ENCODE data around the gene GGNBP2.
"Not testable (repeated sequence)": the region's sequence is repeated elsewhere in the genome, so short reads cannot be mapped to it uniquely, and the experiment has no call there.

GGNBP2 gene

DNA sequence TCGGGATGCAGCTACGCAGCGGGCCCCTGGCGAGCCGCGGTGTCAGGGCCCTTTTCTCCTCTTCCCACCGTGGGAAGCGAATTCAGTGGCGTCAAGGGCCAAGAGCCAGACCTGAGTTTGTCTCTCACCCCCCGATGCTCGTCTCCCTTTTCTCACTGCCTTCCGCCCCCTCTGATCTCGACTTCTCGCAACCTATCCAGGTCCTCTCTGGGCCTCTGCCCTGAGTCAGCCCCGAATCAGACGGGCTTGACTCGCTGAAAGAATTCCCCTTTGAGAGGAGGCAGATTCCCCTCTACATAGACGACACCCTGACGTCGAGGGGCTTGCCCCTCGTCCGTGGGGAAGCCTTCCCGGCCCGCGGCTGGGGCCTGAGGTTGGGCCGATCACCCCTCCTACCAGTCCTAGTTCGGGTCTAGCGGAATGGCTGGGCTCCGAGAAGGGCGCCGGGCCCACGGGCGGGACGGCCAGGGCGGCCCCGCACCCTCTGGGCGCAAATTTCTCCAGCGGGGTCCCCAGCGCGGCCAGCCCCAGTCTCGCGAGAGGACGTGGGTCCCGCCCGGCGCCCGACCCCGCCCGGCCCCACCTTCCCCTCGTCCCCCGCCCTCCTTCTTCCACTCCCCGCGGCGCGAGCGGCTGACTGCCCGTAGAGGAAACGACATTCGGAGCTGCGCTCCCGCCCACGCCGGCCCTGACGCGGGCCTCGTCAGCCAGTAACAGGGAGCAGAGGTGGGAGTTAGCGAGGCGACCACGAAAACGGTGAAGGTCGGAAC is at the start of gene GGNBP2:
Gene GGNBP2 (plus strand): TSS at position 613 of the 770 bp plus-strand sequence. CDS start 806 bp downstream, outside the sequence.
- peak; percentile 79 to 92 (median 89) for DNase-seq

DNA sequence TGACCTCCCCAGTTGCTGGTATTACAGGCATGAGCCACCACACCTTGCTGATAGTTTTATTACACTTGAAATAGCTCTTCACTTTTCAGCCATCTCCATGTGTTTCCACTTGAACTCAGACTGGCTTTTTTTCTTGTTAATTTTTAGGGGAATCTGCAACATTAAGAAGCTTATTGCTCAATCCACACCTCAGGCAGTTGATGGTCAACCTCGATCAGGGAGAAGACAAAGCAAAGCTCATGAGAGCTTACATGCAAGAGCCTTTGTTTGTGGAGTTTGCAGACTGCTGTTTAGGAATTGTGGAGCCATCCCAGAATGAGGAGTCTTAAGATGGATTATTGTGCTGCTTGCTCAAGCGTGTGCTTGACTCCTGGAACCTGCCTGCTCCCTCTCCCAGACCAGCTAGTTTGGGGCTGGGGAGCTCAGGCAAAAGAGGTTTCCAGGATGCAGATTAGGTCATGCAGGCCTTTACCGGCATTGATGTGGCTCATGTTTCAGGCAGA is 49.6 kb upstream of the GGNBP2 start:
- DNase-seq: no peak

GRCh38 chr17:36496018-36496789 is 48.5 kb upstream of the GGNBP2 start:
- DNase-seq: no peak

GRCh38 chr17:36498155-36498554 is 46.6 kb upstream of the GGNBP2 start:
- DNase-seq: no peak

DNA sequence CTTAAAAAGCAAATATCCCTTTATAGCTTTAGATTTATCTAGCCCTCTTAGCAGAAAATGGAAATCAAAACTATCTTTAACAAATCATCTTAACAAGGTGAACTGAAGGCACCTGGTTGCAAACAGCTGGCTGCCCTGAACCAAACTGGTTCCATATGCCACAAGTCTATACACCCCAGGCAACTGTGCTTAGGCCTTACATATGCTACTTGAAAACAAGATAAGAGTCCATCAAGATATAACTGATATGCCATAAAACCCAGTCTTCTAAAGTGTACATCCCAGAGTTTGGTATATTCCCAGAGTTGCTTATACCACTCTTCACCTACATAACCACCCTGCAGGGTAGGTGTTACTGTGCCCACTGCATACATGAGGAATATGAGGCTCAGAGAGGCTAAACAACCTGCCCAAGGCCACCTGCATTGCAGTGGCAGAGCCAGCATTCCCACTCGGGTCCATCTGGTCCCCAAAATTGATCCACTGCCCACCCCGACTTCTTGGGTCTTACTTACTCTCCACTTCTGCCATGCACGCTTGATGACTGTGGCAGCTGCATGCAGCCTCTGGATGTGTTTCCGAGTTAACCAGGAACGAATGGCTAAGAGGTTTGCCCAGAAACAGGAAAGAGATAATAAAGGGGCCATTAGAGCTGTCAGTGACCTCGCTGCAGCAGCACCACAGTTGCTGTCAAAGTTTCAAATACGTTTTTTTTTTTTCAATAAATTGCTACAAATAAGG is 46.0 kb upstream of the GGNBP2 start:
- DNase-seq: no peak

DNA sequence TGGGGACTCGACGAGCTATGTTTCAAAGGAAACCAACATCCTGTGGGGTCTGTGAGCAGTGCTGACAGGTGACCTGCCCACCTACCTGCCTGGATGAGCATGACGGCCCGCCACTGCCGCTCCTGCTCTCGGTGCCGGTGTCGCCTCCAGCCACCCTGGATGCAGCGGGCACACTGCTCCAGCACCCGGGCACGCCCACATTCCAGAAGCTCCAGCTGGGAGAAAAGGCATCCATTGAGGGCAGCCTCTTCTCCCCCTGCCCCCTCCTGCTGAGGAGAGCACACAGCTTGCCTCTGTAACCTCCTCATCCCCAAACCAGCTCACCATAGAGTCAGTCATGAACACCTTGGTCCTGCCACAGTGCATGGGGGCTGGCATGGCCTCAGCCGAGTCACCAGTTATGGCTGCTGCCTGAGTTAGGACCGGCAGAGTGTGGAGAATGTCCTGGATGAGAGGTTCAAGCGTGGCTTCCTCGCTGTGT is 43.9 kb upstream of the GGNBP2 start:
- DNase-seq: no peak

DNA sequence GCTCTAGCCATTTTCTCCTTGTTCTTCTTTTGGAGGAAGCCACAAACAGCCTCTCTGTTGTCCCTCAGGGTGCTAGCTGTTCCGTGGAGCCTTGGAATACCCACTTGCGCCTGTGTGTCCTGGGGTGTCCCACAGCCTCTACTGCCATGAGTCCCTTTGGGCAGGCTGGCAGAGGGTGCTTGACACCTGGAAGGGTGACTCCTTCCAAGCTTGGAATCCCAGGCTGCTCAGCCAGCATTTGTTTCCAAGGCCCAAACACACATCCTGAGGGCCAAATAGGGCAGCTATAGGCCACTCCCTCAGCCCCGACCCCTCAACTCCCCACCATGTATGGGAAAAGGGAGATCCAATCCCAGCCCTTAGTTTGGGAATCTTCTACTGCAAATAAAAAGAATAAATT is 43.4 kb upstream of the GGNBP2 start:
- no peak for DNase-seq

DNA sequence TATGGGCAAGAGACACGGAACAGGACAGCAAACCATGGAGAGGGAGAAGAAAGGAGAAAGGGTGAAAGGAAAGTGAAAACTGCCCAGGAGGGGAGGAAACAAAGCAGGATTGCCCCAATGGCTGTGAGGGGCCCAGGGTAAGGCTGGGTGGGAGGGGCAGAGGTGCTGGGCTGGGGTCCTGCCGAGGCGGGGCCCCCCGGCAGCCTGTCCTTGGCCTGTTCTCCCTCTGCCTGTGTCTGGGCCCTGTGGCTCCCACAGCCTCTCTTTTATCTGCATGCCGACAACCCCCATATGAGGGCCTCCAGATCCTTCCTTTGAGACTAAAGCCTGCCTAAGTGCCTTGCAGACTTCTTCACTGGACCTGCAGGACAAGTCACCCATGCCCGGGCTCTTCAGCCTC is 42.8 kb upstream of the GGNBP2 start:
- DNase-seq: no peak

DNA sequence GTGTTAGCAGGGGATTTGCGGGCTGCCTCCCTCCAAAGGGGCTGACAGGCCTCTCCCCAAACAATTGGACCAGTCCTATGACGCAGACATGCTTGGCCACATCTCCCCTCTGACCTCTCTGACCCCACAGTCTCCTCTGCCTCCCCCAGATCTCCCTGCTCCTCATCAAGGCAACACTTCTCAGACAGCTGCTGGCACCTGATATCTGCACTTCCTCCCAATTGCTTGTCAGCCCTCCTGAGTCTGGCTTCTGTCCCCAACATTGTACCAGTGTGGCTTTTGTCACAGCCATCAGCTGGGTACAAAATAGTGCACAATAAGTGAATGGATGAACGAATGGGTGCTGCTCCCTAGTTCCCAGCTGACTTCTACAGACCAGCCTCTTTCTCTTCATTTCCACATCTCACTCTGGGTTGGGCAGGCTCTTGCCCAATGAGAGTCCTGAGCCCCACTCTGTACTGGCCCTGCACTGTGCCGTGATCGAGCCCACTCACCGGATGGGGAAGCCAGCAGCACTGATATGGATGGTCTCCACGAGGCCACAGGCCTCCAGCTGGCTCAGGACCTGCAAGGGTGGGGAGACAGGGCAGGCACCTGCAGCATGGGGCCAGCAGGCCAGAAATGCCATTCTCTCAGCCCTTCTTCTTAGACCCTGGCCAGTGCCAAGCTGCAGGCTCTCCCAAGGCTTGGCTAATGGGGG is 41.1 kb upstream of the GGNBP2 start:
- no peak for DNase-seq

DNA sequence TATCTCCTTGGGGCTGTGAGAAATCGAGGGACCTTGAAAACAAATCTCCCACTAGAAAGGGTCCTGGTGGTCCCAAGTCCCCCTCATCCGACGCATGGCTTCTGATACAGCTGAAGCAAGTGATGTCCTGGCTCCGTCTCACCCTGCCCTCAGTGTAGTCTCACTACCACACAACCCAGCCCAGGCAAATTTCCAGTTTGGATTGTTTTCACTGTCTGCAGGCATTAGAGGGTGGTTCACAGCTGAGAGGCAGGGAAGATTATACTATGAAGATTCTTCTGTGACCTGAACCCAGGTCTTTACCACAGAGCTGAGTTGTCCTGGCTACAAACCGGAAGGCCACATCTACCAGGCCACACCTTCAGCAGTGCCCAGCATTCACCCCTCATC is 40.6 kb upstream of the GGNBP2 start:
- DNase-seq: no peak

DNA sequence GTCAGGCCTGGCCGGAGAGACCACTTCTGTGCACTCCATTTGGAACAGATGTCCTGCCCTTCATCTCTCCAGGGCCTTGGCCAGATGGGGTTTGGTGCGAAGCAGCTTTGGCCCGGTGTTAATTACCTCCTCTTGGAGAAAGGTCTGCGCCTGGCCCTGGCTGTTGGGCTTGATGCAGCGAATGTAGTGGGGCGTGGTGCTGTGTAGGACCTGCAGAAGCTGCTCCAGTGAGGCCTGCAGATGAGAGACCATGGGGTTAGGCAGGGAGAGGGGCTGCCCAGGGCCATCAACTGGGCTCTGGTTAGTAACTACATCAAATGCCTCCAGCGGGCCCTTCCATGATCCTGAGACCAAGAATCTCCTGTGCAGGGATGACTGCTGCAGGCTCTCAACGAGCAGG is 39.5 kb upstream of the GGNBP2 start:
- DNase-seq: no peak

- DNase-seq: no peak
Measured at GRCh38 chr17:36506249-36506826, 38.4 kb upstream of the GGNBP2 start.

DNA sequence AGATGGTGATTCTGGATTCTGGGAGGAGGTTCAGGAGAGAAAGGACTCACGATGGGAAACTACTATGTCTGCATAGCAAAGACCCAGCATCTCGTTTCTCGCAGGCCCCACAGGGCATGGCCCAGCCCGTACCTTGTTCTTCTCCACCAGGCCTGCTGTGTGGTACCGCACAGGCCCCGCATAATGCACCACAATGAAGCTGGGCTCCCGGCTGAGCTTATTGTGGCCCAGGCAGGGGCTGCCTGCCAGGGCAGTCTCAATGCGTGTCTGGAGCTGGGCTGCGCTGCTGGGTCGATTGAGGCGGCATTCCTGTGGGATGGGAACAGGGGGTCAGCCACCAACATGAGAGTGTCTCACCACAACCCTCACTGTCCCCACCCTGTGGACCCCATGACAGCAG is 37.9 kb upstream of the GGNBP2 start:
- DNase-seq: no peak

DNA sequence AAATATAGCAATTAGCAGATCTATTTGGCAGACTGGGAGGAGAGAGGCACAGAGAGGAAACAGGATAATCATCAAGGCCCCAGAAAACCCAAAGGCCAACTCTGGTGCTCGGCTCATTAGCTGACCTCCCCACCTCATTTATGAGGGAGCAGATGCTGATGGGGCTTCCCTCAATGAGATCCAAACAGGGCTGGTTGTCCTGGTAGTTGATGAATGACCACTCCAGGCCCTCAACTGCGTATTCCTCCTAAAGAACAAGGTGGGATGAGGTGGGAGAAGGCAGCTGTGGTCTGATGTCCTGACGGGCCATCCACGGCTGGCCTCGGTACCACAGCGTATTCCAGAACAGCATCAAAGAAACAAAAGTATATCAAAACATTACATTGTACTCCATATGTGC is 37.5 kb upstream of the GGNBP2 start:
- no peak for DNase-seq

- DNase-seq: not testable (repeated sequence)
Measured at GRCh38 chr17:36508439-36508838, 36.3 kb upstream of the GGNBP2 start.

DNA sequence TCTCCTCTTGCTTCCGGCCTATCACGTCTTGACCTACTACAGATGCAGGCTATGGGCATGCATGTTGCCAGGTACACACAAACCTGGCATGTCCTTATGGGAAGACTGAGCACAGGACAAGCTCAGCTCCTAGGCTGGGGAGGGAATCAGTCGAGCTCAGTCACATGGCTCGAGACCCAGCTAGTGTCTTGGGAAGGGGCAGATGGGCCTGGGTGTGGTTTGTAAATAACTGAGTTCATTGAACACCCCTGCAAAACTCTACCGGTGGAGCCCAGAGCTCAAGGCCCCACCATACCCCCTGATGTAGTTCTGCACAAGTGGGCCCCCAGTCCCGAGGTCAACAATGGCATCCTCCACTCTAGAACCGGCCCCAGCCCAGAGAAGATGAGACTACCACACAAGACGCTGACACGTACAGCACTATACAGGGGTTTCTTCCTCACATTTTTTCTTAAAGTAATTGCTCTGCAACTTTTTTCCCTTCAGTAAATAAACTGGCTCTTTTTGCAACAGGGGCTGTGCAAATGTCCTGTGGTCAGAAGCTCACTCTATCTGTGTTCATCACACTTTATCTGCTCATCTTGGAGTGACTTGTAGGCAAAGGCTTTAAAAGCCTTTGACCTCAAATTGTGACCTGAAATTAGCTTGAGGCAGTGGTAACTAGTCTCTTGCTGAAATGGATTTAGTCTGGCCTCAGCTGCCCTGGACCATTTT is 35.3 kb upstream of the GGNBP2 start:
- no peak for DNase-seq

DNA sequence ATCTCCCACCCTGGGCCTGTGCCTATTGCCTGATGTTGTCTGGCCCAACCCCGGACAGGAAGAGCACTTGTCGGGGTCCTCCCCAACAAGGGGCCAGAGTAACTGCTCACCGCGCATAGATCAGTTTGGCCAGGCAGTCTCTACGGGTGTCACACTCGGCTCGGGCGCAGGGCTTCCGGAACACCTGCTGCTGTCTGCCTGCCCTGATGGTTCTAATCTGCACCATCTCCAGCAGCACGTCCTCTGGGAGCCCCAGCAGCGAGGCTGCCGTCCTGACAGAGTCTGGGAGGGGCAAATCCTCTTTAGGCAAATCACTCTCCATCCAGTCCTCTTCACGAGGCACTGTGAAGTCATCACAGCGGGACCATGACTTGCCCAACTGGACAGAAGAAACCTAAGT is 34.1 kb upstream of the GGNBP2 start:
- no peak for DNase-seq

GRCh38 chr17:36511216-36511615 is 33.5 kb upstream of the GGNBP2 start:
- DNase-seq: no peak

GRCh38 chr17:36512641-36513040 is 32.1 kb upstream of the GGNBP2 start:
- DNase-seq: no peak

- no peak for DNase-seq
Measured at GRCh38 chr17:36514856-36515255, 29.9 kb upstream of the GGNBP2 start.

DNA sequence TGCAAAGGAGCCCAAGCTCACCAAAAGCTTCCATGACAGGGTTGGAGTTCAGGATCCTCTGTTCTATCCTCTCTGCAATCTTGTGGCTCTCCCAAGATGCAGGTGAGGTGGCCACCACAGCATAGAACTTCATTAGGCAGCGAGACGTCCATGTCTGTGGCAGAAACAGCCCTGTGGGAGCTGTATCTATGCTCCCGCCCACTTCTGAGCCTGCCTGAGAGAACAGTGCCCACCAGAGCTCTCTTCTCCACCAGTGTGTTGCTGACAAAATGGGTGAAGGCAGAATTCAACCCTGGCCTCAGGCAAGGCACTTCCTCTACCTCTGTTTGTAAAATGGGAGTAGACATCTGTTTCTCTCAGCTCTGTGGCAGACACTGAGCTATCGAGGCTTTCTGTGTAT is 28.9 kb upstream of the GGNBP2 start:
- no peak for DNase-seq

DNA sequence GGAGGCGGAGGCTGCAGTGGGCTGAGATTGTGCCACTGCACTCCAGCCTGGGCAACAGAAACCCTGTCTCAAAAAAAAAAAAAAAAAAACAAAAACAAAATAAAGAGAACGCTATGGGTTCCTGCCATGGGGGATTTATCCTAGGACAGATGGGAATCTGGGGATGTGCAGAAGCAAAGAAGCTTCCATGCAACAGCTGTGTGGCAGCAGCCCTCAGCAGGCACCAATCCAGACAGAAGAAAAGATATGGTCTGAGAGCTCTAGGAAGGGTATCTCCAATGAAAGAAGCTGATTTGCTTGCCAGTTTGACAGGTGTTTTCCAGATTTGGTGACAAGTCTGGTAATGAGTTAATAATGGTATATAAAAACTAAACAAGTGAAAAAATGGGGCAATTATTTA is 21.6 kb upstream of the GGNBP2 start:
- DNase-seq: no peak
